Epithelial cell of proximal tubule (primary cell): ENCODE data around the gene LARP1. TPM values are rescaled to one million over a fixed set of nuclear protein-coding genes. Genes with fewer than 3 reads are reported as not detected.

Experiments used
- DNase-seq: peaks from one replicate; pipeline ENCODE4 v3.0.0-alpha.2; 2011; ENCODE audit warnings: low read depth
- H3K4me3 ChIP-seq: 2 replicates; pipeline ENCODE4 v1.5.1; 2011; ENCODE audit warnings: low read depth, mild to moderate bottlenecking, low read length
- CTCF ChIP-seq: conservative IDR thresholded peaks from 2 replicates; pipeline ENCODE4 v1.5.1; 2012; ENCODE audit warnings: low read depth, mild to moderate bottlenecking, low read length
- total RNA-seq: library from RNA; depleted of rRNA; stranded (reverse); fragments of >200 nt; gene quantifications from 2 replicates; pipeline ENCODE4 v1.2.3, GENCODE V29; 2015

LARP1 gene
- total RNA-seq, 1 donor from 2014 or later, result 111 TPM

- no peak overlapping the region for H3K4me3 ChIP-seq
- DNase-seq, result no peak
- no peak for TF ChIP-seq CTCF
Observed at GRCh38 chr5:154765396-154765925, 10.3 kb downstream of the LARP1 start.

GRCh38 chr5:154766558-154767281 lies 11.5 kb downstream of the LARP1 start:
- no peak for TF ChIP-seq CTCF
- no peak for DNase-seq
- no peak overlapping the region for H3K4me3 ChIP-seq

- no peak for DNase-seq
- TF ChIP-seq CTCF, result no peak
- no peak overlapping the region for H3K4me3 ChIP-seq
Observed at GRCh38 chr5:154767576-154767975, 12.4 kb downstream of the LARP1 start.

GRCh38 chr5:154768207-154768606 lies 13.0 kb downstream of the LARP1 start:
- no peak for TF ChIP-seq CTCF
- DNase-seq, result no peak
- no peak overlapping the region for H3K4me3 ChIP-seq

GRCh38 chr5:154770111-154770510 lies 14.9 kb downstream of the LARP1 start:
- no peak overlapping the region for H3K4me3 ChIP-seq
- TF ChIP-seq CTCF, result no peak
- no peak for DNase-seq

GRCh38 chr5:154771383-154771901 lies 16.3 kb downstream of the LARP1 start:
- no peak for TF ChIP-seq CTCF
- peak; percentile 54 for DNase-seq
- H3K4me3 ChIP-seq, result no peak overlapping the region

GRCh38 chr5:154773326-154773725 lies 18.1 kb downstream of the LARP1 start:
- TF ChIP-seq CTCF, result no peak
- no peak for DNase-seq
- H3K4me3 ChIP-seq, result no peak overlapping the region
